OCI-M2 (cell line): Measurements from ENCODE around the gene ADM5.

Experiments used
- DNase-seq: peaks from one replicate; lab custom pipeline; 2025; ENCODE audit not compliant: unreplicated experiment; lab: John Stamatoyannopoulos, UW

ADM5 gene

DNA sequence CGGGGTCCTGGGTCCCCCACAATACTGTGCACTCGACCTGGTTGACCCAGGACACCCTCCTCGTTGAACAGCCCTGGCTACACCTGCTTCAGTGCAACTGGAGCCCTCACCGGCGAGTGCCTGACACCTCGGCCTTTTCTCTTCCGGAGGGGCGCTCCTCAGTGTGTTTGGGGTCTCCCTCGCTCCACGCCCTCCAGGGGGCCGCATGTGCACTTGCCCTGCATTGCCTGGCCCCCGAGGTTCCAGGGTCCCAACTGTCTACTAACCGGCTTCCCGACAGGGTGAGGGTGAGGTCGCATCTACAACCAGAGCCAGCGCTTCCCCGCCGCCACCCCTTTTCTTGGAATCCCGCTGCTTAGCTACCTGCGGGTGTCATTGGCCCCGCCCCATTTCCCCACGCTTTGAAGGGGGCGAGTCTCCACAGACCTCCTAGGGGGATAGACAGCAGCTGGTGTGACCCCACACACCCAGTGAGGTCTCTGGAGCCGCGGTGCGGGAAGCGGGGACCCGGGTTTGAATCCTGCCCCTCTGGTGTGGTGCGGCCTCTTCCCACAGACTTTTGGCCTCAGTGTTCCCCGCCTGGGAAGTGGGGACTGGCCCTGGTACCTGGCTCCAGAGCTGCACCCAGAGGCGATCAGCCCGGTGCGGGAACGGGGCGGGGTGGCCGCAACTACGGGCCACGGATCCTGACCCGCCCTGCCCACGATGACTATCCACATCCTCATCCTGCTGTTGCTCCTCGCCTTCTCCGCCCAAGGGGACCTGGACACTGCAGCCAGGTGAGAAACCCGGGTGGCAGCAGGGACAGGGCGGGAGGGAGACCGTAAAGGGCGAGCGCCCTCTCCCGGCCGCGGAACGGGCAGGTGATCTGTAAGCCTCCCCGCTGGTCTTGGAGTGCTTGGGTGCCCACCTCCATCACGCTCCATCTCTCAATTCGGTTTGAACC is at the start of gene ADM5:
Gene ADM5, plus strand, starts transcription at position 462 of the 946 bp plus-strand sequence. Its CDS starts 244 bp downstream, at position 706.
- DNase-seq = no peak

DNA sequence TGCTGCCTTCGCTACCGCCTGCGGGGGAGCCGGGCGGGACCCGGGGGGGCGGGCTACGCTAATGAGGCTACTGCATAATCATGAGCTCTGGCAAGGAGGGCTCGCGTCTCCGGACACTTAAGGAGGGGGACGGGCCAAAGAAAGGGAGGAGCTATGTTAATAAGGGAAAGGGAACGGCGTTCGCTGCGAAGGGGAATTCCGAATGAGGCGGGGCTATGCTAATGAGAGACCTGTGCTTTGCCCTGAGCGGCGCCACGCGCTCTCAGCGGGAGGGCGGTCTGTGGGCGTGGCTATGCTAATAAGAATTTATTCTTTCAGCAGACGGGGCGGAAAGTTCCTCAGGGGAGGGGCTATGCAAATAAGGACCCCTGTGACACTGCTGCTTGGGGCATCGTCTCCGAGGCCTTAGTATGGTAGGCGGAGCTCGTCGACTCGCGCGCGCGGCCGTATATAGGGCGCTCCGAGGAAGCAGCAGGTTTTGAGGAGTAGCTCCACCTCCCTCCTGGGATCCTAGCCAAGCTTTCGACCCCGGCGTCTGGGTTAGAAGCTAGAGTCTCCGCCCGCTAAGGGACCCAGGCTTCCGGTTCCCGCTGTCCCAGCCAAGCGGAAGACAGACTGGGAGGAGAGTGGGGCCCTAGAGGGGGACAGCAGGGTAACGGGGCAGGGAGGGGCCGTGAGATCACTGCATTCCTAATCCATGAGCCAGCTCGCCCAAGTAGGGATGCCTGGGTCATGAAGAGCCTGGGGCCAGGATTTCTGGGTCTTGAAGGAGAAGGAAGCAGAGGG is 49.1 kb upstream of the ADM5 start, which contains the start of gene RRAS:
Gene RRAS, minus strand, starts transcription at position 31 of the 786 bp plus-strand sequence. CDS start 45 bp downstream, outside the sequence.
- DNase-seq = peak; percentile 99

DNA sequence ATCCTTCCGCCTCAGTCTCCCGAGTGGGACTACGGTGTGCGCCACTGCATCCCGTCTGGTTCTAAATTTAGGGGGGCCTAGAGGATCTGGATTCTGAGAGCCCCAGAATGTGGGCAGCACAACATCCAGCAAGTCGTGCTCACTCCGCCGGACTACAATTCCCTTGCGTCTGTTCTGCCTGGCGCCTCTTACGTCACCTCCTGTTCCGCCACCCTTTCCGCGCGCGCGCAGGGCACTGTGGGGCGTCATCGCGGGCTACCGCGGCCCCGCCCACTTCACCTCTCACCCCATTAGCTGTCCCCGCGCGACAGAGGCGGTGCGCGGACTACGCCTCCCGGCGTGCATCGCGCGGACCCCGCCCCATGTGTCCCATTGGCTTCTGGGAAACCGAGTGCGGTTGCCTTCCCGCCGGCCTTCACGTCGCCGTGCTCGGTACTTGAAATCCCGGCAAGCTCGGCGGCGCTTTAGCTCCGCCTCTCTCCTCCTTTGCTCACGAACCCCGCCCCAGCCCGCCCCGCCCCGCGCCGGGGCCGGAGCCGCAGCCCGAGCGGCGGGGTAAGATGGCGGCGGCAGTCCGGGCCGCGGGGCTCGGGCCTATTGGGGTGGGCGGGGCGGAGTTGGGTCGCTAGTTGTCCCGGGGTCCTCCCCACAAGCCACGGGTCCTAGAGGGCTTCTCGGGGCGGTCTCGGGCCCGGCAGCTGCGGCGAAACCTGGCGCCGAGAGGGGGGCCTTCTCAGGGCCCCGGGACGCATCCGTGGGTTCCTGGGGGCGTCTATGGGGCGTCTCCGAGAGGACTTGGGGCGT is 47.5 kb upstream of the ADM5 start, which contains the start of gene SCAF1:
Gene SCAF1, plus strand, starts transcription at position 522 of the 804 bp plus-strand sequence. CDS start 2,818 bp downstream, outside the sequence.
- peak; percentile 91 for DNase-seq

GRCh38 chr19:49642492-49643035 is 46.8 kb upstream of the ADM5 start:
- DNase-seq = no peak

GRCh38 chr19:49643466-49643865 is 45.9 kb upstream of the ADM5 start:
- DNase-seq = no peak

DNA sequence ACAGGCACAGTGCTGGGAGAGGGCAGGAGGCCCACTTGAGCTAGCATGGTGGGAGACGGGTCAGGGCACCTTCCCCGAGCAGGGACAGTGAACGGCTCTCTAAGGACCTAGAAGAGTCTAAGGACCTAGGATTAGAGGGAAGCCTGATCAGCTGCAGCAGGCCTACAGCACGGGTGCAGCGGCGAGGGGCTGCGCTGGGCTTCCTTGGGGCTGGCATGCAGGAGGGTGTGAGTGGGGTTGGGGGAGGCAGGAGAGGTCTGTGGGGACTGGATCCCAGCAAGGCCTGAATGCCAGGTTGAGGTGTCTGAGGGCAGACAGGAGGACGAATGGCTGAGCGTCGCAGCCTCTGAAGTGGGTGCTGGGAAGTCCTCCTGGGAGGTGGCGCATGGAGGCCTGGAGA is 43.8 kb upstream of the ADM5 start:
- no peak for DNase-seq

DNA sequence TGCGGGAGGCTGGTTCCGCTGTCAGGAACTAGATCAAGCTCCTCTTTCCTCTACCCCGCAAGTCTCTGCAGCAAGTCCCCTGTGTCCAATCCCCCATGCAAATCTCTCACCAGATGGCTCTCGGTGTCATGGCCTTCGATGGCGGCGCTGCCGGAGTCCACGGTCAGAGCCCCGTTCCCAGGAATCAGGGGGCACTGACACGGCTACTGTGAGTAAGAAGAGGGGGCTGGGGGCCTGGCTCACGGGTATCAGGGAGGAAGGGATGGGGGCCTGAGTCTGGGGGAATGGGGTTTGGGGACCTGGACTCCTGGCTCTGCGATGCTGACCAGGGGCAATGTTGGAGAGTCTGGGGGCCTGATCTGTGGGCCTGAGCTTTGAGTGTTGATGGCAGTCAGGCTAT is 43.4 kb upstream of the ADM5 start:
- DNase-seq = no peak

- no peak for DNase-seq
These were observed 42.8 kb upstream of the ADM5 start for GRCh38 chr19:49646586-49646985.

DNA sequence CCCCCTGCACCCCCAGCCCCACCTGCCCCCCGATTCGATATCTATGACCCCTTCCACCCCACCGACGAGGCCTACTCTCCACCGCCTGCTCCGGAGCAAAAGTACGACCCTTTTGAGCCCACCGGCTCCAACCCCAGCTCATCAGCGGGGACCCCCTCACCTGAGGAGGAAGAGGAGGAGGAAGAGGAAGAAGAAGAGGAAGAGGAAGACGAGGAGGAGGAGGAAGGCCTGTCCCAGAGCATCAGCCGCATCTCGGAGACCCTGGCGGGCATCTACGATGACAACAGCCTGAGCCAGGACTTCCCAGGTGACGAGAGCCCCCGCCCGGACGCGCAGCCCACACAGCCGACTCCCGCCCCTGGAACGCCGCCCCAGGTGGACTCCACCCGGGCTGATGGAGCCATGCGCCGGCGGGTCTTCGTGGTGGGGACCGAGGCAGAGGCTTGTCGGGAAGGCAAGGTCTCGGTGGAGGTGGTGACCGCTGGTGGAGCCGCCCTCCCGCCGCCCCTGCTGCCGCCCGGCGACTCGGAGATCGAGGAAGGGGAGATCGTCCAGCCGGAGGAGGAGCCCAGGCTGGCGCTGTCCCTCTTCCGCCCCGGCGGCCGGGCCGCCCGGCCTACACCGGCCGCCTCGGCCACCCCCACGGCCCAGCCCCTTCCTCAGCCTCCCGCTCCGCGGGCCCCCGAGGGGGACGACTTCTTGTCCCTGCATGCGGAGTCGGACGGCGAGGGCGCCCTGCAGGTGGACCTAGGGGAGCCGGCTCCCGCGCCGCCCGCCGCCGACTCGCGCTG is 38.2 kb upstream of the ADM5 start:
- no peak for DNase-seq

- no peak for DNase-seq
These were observed 37.4 kb upstream of the ADM5 start for GRCh38 chr19:49651820-49652550.

DNA sequence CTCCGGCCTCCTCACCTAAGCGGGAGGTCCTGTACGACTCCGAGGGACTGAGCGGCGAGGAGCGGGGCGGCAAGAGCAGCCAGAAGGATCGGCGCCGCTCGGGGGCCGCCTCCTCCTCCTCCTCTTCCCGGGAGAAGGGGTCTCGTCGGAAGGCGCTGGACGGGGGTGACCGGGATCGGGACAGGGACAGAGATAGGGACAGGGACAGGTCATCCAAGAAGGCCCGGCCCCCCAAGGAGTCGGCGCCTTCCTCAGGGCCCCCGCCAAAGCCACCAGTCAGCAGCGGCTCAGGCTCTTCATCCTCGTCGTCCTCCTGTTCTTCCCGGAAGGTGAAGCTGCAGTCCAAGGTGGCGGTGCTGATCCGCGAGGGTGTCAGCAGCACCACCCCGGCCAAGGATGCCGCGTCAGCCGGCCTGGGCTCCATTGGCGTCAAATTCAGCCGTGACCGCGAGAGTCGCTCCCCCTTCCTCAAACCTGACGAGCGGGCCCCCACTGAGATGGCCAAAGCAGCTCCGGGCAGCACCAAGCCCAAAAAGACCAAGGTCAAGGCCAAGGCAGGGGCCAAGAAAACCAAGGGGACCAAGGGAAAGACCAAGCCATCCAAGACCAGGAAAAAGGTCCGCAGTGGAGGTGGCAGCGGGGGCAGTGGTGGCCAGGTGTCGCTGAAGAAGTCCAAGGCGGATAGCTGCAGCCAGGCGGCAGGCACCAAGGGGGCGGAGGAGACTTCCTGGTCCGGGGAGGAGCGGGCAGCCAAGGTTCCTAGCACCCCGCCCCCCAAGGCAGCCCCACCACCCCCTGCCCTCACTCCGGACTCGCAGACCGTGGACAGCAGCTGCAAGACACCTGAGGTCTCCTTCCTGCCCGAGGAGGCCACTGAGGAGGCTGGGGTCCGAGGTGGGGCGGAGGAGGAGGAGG is 36.6 kb upstream of the ADM5 start:
- no peak for DNase-seq

DNA sequence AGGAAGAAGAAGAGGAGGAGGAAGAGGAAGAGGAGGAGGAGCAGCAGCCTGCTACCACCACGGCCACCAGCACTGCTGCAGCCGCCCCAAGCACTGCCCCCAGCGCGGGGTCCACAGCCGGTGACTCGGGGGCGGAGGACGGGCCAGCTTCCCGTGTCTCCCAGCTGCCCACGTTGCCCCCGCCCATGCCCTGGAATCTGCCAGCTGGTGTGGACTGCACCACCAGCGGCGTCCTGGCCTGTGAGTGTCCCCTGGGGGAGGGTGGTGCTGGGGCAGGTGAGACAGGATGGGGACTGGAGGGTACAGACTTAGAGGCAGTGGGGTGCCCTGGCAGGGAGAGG is 36.0 kb upstream of the ADM5 start:
- no peak for DNase-seq

DNA sequence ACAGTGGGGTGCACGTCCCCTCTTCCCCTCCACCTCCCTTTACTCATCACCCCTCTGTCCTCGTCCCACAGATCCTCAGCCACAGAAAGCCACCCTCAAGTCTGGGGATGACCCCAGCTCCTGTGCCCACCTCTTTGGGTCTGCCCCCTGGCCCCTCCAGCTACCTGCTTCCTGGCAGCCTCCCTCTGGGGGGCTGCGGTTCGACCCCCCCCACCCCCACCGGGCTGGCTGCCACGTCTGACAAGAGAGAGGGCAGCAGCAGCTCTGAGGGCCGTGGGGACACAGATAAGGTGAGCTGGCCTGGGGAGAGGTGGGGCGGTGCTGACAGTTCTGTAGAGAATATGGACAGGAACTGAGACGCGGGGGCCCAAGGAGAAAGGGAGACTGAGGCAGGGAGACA is 34.8 kb upstream of the ADM5 start:
- DNase-seq = no peak

GRCh38 chr19:49655570-49656455 is 33.6 kb upstream of the ADM5 start:
- no peak for DNase-seq

GRCh38 chr19:49656456-49657109 is 32.8 kb upstream of the ADM5 start:
- DNase-seq = no peak

DNA sequence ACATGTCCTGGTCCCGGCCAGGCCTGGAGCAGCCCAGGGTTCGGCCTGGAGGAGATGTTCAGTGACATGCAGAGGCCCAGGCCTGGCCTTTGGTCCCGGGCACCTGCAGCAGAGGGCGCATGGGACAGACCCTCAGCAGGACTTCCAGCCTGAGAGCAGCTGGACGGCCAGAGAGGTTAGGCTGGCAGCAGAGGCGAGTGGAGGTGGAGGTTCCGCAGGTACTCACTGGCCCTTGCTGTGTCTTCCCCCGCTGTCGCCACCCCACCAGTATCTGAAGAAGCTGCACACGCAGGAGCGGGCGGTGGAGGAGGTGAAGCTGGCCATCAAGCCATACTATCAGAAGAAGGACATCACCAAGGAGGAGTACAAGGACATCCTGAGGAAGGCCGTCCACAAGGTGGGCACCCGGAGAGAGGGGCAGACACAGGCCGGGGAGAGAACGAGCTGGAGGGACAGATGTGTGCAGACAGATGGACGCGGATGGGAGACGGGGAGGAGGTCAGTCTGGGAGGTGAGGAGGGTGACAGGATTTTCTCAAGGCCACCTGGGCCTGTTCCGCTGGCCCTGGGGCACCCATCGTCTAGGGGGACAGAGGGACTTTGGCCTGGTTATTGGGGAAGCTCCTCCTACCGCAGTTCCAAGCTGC is 31.8 kb upstream of the ADM5 start:
- DNase-seq = no peak
